Caki2 (cell line): ENCODE measurements around the gene PGAP2. TPM values are rescaled to one million over a fixed set of nuclear protein-coding genes. Genes with fewer than 3 reads are reported as not detected.

Experiments
- DNase-seq: peaks from one replicate; pipeline ENCODE4 v3.0.0-alpha.2; 2015; ENCODE audit warnings: low read depth
- in situ Hi-C: cut with HindIII; loops from 2 replicates; pipeline ENCODE4 v1.10.0; 2016; ENCODE audit warnings: low sequenced_read_pairs, low pct_unique_long_range_greater_than_20kb, mixed read lengths
- total RNA-seq: library from RNA; depleted of rRNA; stranded (reverse); fragments of >200 nt; shearing (Covaris generic); gene quantifications from 2 replicates; pipeline ENCODE4 v1.2.3, GENCODE V29; 2014; ENCODE audit warnings: low replicate concordance

PGAP2 gene
- total RNA-seq, 1 experiment from 2014 or later, result 26.6 TPM

GRCh38 chr11:3825473-3826154 lies 17.3 kb downstream of the PGAP2 start:
- in situ Hi-C loops, result no loop called here
- no peak for DNase-seq

GRCh38 chr11:3826721-3827120 lies 18.4 kb downstream of the PGAP2 start:
- DNase-seq, result no peak
- in situ Hi-C loops, result no loop called here

DNA sequence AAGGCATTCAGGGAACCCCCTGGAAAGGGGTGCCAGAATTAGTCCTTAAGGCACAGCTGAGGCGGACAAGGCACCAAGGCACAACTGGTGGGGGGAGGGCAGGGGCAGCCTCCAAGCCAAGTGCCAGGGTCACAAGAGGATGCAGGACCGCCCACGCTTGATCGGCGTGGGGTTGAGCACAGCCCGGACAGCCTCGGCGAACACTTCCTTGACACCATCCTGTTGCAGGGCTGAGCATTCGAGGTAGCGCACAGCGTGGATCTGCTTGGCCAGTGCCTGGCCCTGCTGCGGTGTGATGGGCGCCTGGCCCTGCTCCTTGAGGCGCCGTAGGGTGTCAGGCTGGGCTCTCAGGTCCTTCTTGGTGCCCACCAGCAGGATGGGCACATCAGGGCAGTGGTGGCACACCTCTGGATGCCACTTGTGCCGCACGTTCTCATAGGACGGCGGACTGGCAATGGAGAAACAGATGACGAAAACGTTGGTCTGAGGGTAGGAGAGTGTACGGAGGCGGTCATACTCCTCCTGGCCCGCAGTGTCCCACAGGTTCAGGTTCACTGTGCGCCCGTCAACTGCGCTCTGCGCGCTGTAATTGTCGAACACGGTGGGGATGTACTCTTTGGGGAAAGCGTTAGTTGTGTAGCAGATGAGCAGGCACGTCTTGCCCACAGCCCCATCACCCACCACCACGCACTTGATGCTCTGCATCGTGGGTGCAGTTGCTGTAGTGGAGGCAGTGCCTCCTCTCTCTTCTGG lies 19.2 kb downstream of the PGAP2 start:
- in situ Hi-C loops, result no loop called here
- no peak for DNase-seq

- DNase-seq, result no peak
- in situ Hi-C loops, result no loop called here
Observed at GRCh38 chr11:3830088-3830487, 21.7 kb downstream of the PGAP2 start.

DNA sequence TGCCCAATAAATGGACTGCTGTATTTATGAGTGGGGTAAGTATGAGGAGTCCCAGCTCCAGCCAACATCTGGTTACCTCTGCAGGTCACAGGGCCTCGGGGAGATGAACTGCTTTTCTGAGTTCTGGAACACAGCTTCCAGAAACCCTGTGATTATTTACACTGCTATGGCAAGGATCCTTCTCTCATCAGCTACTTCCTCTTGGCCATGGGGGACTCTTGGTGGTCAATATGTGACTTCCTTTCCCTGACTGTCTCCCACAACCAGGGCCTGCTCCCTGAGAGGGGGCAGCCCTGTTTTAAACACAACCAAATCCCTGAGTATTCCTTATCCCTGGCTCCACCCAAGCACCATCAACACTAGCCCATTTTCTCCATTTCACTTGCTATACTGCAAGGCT lies 22.4 kb downstream of the PGAP2 start:
- in situ Hi-C loops, result no loop called here
- no peak for DNase-seq

DNA sequence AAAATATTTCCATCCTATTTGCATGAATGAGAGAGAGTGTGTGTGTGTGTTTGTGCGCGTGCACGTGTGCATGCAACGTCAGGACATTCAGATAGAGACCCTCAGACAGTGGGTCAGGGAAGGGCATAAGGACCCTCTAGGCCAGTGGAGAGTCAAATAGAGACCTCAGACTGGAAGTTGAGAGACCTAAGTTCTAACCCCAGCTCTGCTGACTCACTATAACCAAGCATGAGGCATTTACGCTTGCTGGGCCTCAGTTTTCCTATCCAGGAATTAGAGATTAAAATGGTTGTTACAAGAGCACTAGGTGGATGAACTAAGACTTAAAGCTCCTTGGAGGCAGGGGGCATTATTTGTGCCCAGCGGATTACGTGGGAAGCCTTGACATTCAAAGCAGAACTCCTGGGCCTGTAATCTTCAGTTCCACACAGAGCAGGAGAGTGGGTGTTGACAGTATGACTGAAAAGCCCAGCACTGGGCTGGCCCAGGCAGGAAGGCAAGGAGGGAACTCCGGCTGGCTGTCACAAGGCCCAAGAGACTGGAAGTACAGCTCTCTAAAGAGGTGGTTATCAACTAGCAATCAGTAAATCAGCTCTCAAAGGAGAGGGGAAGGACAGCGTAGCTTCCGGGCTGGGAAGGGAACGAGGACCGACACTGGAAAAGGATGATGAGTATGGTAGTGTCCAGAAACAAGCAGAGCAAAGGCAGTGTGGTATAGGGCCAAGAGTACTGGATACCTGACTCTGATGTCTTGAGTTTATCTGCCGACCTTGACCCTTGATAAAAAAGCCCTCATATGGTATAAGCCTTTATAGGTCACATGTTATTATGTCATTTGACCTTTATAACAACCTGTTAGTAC lies 23.2 kb downstream of the PGAP2 start:
- in situ Hi-C loops, result no loop called here

DNA sequence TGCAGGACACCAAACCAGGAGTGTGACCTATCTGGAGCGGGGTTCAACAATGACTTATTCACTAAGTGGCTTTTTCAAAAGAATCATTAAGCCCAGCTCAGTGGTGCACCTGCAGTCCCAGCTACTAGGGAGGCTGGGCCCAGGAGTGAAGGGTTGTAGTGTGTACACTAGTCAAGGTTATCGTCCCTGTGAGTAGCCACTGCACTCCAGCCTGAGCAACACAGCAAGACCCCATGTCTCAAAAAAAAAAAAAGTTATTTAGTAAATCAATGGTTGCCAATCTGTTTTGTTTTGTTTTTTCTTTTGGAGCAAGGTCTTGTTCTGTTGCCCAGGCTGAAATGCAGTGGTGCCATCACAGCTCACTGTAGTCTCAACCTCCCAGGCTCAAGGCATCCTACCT lies 24.5 kb downstream of the PGAP2 start:
- in situ Hi-C loops, result no loop called here
- DNase-seq, result no peak

More for the DNA sequence above, 23.2 kb downstream of the PGAP2 start:
- no peak for DNase-seq

- no peak for DNase-seq
- in situ Hi-C loops, result no loop called here
Observed at GRCh38 chr11:3833449-3833848, 25.1 kb downstream of the PGAP2 start.

- in situ Hi-C loops, result no loop called here
- DNase-seq, result no peak
Observed at GRCh38 chr11:3834349-3834663, 25.9 kb downstream of the PGAP2 start.

DNA sequence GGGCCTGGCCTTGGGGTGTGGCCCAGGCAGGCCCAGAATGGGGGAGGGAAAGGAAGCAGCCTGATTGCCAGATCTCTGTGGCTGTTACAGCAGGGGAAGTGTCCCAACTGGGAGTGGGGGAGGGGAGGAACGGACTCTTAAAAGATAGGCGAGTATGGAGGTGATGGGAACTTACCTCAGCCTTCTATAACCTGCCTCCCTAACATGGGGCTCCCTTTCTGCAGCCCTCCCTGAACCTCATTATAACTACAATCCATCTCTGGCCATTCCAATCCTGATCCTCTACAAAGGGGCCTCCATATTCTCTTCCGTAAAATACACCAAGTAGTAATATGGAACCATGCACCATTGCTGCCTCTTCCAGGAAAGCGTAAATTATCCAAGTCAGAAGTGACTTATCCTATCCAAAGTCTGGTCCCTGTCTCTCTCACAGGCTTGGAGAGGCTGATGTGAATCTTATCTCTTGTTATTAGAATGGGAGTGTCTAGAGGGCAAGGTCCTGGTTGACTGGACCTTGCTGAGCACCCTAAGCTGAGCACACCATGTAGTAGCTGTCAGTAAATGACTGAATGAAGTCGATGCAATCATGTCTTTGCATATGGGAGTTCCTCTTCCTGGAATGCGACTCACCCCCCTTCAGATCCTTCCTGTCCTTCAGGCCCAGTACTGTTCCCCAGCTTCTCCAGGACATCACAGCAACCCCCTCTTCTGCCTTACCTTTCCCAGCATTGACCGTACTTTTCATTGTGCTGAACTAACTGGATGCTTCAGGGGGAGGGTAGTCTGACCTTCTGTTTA lies 26.5 kb downstream of the PGAP2 start:
- in situ Hi-C loops, result no loop called here
- no peak for DNase-seq

DNA sequence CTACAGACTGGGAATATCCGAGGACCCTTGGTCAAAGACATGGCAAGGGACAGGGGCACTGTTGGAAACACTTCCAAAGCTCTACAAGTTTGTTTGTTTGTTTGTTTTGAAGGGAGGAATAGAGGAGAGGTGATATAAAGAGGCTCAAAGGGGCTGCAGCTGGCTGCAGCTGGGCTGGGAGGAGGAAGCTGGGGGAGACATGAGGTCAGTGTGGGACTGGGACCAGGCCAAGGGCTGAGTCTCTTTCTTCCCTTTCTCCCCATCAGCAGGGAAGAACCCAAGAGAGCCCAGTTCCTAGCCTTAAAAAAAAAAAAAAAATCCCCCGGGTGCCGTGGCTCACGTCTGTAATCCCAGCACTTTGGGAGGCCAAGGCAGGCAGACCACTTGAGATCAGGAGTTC lies 27.4 kb downstream of the PGAP2 start:
- in situ Hi-C loops, result no loop called here
- DNase-seq, result no peak

DNA sequence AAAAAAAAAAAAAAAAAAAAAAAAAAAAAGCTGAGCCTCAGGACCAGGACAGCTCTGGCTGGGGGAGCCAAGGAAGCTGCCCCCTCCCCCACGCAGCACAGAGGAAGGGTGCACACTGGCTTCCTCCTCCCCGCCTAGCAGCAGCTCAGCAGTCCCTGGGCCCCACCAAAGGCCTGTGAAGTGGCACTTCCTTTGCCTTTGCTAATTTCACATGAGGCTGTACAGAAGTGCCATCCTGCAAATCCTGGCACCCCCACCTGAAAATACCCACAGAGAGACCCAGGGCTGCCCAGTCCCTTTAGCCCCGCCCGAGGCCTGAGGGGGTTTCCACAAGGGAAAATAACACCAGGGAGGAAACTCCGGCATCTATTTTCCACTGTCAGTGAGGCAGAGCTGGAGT lies 28.5 kb downstream of the PGAP2 start:
- in situ Hi-C loops, result no loop called here
- DNase-seq, result no peak

DNA sequence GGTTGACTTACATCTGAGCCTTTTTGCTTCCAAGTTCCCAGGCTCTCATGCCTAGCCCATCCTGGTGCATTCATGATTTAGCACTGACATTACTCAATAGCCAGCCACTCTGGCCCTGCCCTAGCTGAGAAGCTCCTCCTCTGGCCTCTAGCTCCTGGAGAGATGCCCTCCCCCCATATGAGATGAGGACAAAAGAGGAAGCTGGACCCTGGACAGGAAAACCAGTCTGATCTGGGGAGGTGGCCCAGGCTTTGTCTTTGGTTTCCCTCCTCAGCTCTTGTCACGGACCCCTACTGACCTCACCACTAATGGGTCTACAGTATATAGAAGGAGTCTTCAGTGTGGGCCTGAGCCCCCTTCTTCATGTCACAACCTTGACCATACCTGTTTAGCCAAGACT lies 29.4 kb downstream of the PGAP2 start:
- in situ Hi-C loops, result no loop called here
- DNase-seq, result no peak

- DNase-seq, result no peak
- in situ Hi-C loops, result no loop called here
Observed at GRCh38 chr11:3838504-3838903, 30.1 kb downstream of the PGAP2 start.

DNA sequence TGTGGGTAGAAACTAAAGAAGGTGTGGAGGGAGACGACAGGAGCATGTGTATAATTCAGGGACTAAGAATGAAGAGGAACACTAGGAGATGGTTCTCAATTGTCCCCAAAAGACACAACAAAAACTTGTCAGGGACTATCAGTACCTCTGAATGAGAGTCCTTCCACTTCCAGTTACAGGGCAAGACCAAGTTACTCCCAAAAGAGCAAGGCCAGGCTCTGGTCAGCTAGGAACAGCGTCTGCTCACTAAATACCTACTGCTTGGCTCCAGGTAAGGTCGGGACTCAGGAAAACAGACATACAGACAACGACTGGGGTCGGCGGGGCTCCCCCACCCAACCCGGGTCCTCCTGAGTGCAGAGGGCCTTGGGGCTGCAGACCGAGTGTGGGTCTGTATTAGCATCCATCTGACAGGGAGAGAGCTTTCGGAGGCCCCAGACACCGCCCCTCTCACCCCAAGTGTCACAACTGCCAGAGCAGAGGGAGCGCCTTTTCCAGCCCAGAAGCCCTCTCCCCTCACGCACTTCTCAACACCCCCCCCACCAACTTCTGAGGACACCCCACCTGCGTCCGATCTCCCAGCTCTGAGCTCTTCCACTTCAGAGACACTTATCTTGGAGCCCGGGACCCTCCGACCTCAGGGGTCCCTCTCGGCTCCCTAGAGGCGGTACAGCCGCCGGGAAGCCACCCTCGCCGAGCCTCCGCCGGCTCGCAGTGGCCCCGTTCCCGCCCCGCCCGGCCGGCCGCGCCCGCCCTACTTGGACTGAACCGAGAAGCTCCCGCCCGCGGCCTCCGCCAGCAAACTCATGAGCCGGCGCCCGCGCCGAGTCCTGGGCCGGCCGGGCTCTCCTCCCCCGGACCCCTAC lies 31.9 kb downstream of the PGAP2 start:
- in situ Hi-C loops, result no loop called here
- peak; percentile 60 for DNase-seq

GRCh38 chr11:3840870-3841425 lies 32.6 kb downstream of the PGAP2 start, which contains the start of gene RHOG:
Gene RHOG, minus strand, starts transcription at chr11:3840959. Its CDS starts 12,821 bp downstream, at chr11:3828138.
- in situ Hi-C loops, result no loop called here
- peak; percentile 78 for DNase-seq
